Astrocyte of the cerebellum (primary cell): ENCODE measurements around the gene TTC1.
A peak's percentile ranks its signal among the peaks of the same experiment; 100 is the strongest.

Experiments
- DNase-seq: peaks from one replicate; pipeline ENCODE4 v3.0.0-alpha.2; 2011; ENCODE audit warnings: low read depth
- H3K4me3 ChIP-seq: 2 replicates; pipeline ENCODE4 v1.5.1; 2011; ENCODE audit warnings: mild to moderate bottlenecking, low read depth, low read length, moderate library complexity
- CTCF ChIP-seq: IDR thresholded peaks from 2 replicates; pipeline ENCODE4 v1.5.1; 2012; ENCODE audit warnings: low read length, low read depth, moderate library complexity, mild to moderate bottlenecking; ENCODE audit errors: missing control alignments
- in situ Hi-C: cut with HindIII; loops from 2 replicates; pipeline ENCODE4 v1.10.0; 2017; ENCODE audit warnings: low sequenced_read_pairs

The TTC1 gene

GRCh38 chr5:160018945-160019625 lies 10.1 kb downstream of the TTC1 start:
- H3K4me3 ChIP-seq, result no peak overlapping the region
- DNase-seq, result no peak
- in situ Hi-C loops, result no loop called here
- no peak for TF ChIP-seq CTCF

GRCh38 chr5:160020266-160020770 lies 11.4 kb downstream of the TTC1 start:
- TF ChIP-seq CTCF, result no peak
- in situ Hi-C loops, result no loop called here
- H3K4me3 ChIP-seq, result no peak overlapping the region
- DNase-seq, result no peak

GRCh38 chr5:160020964-160021363 lies 12.0 kb downstream of the TTC1 start:
- no peak overlapping the region for H3K4me3 ChIP-seq
- in situ Hi-C loops, result no loop called here
- no peak for TF ChIP-seq CTCF
- no peak for DNase-seq

GRCh38 chr5:160021831-160022446 lies 13.0 kb downstream of the TTC1 start:
- TF ChIP-seq CTCF, result peak; percentile 64
- in situ Hi-C loops, result no loop called here
- no peak overlapping the region for H3K4me3 ChIP-seq
- peak; percentile 60 for DNase-seq

GRCh38 chr5:160023007-160023907 lies 14.3 kb downstream of the TTC1 start:
- in situ Hi-C loops, result no loop called here
- no peak overlapping the region for H3K4me3 ChIP-seq
- TF ChIP-seq CTCF, result no peak
- DNase-seq, result no peak

GRCh38 chr5:160023908-160024630 lies 15.1 kb downstream of the TTC1 start:
- no peak overlapping the region for H3K4me3 ChIP-seq
- in situ Hi-C loops, result no loop called here
- no peak for DNase-seq
- no peak for TF ChIP-seq CTCF
